OCI-LY7 (cell line): ENCODE data around the gene CFL1.

ENCODE experiments used
- CTCF ChIP-seq: fragments of 200-600 bp; sonication (generic); conservative IDR thresholded peaks from 2 replicates; pipeline ENCODE4 v1.5.1; 2014; ENCODE audit warnings: mild to moderate bottlenecking, antibody characterized with exemption, low read length, moderate library complexity, mixed read lengths
- EZH2phosphoT487 ChIP-seq: fragments of 200-600 bp; sonication (generic); IDR thresholded peaks from 2 replicates; pipeline ENCODE4 v1.6.1; 2018; ENCODE audit warnings: low read depth, borderline replicate concordance, mild to moderate bottlenecking, mixed run types, antibody characterized with exemption, low read length, moderate library complexity, mixed read lengths

- no peak for TF ChIP-seq CTCF
- no peak for TF ChIP-seq EZH2phosphoT487
These were observed 23.8 kb downstream of the CFL1 start for GRCh38 chr11:65834202-65834601.
